Panc1 (cell line): ENCODE data around the gene PDZD2.

ENCODE experiments used
- CTCF ChIP-seq: fragments of 450-650 bp; IDR thresholded peaks from 2 replicates; pipeline ENCODE4 v1.5.1; 2017; ENCODE audit warnings: mild to moderate bottlenecking
- TF ChIP-seq, protein P1 (sequence below), 2 experiments: IDR thresholded peaks; 2 replicates each; pipeline ENCODE4 v1.6.1; 2011 to 2012; ENCODE audit warnings: low read depth in 2 of 2, control low read depth in 1 of 2, low read length in 1 of 2, mild to moderate bottlenecking in 1 of 2, moderate library complexity in 1 of 2; ENCODE audit not compliant: insufficient read depth in 1 of 2

- no peak for TF ChIP-seq CTCF
- TF ChIP-seq, protein P1, sequence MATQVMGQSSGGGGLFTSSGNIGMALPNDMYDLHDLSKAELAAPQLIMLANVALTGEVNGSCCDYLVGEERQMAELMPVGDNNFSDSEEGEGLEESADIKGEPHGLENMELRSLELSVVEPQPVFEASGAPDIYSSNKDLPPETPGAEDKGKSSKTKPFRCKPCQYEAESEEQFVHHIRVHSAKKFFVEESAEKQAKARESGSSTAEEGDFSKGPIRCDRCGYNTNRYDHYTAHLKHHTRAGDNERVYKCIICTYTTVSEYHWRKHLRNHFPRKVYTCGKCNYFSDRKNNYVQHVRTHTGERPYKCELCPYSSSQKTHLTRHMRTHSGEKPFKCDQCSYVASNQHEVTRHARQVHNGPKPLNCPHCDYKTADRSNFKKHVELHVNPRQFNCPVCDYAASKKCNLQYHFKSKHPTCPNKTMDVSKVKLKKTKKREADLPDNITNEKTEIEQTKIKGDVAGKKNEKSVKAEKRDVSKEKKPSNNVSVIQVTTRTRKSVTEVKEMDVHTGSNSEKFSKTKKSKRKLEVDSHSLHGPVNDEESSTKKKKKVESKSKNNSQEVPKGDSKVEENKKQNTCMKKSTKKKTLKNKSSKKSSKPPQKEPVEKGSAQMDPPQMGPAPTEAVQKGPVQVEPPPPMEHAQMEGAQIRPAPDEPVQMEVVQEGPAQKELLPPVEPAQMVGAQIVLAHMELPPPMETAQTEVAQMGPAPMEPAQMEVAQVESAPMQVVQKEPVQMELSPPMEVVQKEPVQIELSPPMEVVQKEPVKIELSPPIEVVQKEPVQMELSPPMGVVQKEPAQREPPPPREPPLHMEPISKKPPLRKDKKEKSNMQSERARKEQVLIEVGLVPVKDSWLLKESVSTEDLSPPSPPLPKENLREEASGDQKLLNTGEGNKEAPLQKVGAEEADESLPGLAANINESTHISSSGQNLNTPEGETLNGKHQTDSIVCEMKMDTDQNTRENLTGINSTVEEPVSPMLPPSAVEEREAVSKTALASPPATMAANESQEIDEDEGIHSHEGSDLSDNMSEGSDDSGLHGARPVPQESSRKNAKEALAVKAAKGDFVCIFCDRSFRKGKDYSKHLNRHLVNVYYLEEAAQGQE (IDR thresholded peaks at IDR 0.05; ENCODE audit: insufficient read depth in 1 of 2, low read depth in 2 of 2, low read length in 1 of 2): no peak
Observed at GRCh38 chr5:32108167-32108566, 469.2 kb downstream of the PDZD2 start.
